GM18519 (cell line): Measurements from ENCODE around the gene CCDC120.

ENCODE experiments used
- ATAC-seq: cut with Tn5 transposase; IDR thresholded peaks from one replicate; pipeline ENCODE4 v1.9.1; 2021; ENCODE audit warnings: mild to moderate bottlenecking, moderate library complexity; ENCODE audit not compliant: unreplicated experiment, low FRiP score

The CCDC120 gene, protein sequence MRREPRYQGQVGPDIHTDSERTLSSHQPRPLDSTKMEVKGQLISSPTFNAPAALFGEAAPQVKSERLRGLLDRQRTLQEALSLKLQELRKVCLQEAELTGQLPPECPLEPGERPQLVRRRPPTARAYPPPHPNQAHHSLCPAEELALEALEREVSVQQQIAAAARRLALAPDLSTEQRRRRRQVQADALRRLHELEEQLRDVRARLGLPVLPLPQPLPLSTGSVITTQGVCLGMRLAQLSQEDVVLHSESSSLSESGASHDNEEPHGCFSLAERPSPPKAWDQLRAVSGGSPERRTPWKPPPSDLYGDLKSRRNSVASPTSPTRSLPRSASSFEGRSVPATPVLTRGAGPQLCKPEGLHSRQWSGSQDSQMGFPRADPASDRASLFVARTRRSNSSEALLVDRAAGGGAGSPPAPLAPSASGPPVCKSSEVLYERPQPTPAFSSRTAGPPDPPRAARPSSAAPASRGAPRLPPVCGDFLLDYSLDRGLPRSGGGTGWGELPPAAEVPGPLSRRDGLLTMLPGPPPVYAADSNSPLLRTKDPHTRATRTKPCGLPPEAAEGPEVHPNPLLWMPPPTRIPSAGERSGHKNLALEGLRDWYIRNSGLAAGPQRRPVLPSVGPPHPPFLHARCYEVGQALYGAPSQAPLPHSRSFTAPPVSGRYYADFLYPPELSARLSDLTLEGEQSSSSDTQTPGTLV

DNA sequence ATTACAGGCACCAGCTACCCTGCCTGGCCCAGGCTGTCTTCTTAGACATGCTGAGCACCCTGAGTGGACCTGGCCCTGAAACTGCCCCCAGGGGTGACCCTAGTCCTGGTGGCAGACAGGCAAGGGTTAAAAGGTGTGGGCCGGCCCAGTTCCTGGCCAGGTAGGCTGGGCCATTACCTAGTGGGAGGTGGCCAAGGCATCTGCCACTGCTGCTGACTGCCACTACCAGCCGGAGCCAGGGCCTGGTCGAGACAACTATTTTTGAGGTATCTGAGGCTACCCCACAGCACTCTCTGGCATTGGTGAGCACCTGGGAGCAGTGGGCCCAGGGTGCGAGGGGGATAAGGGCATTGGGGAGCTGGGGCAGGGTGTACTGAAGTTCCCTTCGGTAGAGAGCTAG, at the start of gene CCDC120:
TSS of gene CCDC120 (plus strand) at position 206 of the 400 bp plus-strand sequence. CDS start 3,043 bp downstream, outside the sequence.
- ATAC-seq: no peak

GRCh38 chrX:49019050-49019449, 39.7 kb upstream of the CCDC120 start:
- ATAC-seq: no peak

DNA sequence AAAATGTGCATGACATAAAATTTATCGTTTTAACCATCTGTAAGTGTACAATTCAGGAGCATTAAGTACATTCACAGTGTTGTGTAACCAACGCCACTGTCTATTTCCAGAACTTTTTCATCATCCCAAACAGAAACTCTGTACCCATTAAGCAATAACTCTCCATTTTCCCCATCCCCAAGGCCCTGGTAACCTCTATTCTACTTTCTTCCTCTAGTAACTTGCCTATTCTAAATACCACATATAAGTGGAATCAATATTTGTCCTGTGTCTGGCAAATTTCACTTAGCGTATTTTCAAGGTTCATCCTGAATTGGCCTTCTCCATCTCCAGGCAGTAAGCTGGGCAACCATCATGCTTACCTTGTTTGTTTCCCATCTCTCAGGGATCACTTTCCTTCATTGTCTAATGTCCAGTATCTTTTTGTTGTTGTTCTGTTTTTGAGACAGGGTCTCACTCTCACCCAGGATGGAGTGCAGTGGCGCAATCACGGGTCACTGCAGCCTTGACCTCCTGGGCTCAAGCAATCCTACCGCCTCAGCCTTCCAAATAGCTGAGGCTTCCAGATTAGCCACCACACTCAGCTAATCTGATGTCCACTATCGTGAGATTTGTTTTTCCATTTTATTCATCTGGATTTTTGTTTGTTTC, 39.1 kb upstream of the CCDC120 start:
- no peak for ATAC-seq

- no peak for ATAC-seq
These were observed 28.9 kb upstream of the CCDC120 start for GRCh38 chrX:49029876-49030275.

DNA sequence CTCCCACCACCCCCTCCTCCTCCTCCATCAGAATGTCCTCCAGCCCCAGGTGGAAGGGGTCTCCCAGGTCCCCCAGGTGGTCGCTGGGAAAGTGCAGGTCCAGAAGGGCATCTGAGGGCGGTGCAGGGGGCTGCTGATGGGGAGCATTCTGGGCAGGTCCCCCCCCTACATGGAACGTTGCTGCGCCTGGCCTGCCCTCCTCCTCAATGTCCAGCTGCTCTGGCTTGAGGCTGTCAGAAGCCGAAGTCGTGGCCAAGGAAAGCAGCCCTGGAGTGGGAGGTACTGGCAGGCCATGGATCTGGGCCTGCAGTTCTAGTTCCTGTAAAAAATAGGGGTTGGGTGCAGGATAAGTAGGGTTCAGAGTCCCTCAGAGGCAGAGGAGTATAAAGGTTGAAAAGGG, 28.5 kb upstream of the CCDC120 start:
- no peak for ATAC-seq

- ATAC-seq: no peak
These were observed 20.8 kb upstream of the CCDC120 start for GRCh38 chrX:49037883-49038475.

DNA sequence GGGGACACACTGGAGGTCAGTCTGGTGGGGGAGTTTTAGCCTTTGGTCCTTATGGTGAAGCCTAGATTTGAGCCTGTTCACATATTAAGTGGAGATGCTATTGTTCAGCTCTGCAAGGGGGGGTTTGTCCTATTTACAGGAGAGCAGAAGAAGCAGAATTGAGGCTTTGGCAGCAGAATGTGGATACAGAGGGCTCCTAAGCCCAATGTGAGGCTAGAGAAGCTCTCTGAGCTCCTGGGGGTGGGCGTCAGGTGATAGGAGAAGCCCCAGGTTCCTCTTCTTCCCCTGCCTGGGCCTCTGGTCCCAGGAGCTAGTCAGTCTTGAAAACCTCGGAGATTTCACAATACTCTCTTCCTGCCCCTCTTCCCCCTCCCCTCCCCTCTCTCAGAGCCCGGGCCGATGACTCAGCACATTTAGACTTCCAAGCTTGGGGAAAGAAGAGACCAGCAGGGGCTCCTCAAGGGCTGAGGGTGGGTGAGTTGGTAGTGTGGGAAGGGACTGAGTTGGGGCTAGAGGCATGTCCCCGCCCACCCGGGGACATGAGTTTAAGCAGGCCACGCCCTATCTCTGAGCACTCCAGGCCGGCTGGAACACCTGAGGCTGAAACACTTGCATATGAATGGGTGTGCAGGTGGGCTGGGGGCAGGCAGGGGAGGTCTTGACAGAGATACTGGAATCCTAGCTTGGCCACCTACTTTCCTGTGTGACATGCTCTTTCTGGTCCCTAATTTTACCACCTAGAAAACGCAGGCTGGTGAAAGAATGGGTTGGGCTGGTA, 19.0 kb upstream of the CCDC120 start:
- no peak for ATAC-seq

GRCh38 chrX:49040376-49040955, 18.3 kb upstream of the CCDC120 start:
- no peak for ATAC-seq

DNA sequence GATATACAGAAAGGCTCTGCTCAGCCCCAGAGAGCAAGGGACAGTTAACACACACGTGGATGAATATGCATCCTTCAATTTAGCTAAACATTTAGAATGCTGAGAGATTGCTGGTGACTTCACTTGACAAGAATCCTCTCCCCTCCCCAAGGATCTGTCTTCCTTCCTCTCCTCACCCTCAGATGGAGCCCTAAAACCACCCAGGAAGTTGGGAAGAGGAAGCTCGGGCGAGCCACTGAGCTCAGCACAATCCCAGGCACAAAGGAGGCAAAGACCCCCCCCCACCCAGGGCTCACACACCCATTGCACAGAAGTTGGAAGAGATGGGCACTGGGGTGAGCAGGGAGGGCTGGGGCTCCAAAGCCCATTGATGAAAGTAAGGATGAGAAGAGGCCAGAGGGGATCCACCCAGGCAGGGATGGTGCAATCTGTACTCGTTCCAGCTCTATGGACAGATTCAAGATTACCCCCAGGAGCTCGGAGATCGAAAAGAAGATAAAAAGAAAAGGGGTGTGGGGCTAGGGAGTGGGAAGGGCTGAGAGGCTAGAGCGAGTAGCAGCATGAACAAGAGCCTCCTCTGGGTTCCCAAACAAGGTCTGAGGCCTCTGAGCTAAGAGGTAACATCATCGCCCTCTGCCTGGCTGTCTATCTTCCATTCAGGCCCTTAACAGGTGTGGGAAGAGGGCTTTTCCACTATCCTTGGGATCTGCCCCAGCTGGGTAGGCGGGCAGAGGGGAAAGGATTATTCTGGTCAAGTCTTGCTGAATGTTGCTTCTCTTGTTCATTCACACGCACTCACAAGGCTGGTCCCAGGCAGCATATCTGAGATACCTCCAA, 16.8 kb upstream of the CCDC120 start:
- no peak for ATAC-seq

DNA sequence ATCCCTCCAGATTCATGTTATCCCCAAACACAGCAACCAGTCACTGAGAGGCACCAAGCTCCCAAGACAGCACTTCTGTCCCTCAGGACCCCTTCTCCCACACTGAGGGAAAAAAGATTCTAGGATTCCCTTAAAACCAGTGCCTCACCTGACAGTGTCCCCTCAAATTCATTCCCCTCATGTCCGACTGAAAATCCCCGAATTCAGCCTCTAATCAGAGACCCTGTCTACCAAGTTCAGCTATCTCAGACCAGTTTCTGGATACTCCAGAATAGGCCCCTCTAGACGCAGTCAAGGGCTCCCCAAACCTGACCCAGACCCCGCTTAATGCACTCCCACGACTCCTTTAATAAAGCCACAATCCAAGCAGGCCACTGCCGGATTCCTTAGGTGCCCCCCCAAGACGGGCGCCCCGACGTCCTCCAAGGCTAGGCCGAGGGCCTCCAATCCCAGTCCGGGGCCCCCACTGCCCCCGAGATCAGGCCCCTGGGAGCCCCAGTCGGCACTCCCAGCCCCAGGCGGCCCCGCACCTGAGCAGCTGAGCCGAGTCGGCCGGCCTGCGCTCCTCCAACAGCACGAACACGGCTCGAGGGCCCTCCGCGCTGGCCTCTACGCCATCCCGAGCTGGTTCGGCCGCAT, 16.1 kb upstream of the CCDC120 start:
- ATAC-seq: no peak

DNA sequence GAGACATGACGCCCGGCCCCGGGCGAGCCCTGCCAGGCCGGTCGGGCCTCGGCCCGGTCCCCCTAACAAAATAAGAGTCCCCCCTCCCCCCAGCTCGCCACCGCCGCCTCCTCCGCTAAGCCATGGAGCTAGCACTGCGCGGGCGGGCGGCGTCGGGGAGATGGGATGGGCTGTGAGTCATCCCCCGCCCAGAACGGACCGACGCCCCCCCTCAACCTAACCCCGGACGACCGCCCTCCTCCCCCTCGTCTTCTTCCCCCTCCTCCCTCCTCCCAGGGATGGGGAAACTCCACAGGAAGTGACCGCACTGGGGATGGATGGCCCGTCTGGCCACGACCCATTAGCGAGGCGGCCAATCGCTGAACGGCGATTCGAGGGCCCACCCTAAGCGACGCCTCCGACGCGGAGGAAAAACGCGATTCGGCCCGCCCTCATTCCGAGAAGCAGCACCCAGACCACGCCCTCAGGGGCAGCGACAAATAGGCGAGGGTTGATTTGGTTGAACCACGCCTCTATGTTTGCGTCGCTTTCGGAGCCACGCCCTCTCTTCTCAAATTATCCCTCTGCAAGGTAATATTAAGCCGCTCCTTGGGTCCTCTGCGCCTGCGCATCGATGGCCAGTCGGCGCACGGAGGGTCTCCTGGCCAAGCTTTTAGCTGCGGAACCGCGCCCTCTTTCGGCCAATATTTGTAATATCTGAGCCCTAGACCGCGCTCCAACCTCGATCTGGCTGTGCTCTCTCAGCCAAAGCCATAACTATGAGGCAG, 15.4 kb upstream of the CCDC120 start, which contains the start of gene TFE3:
TSS of gene TFE3 (minus strand) at position 138 of the 767 bp plus-strand sequence. CDS start at position 7, 131 bp downstream.
- ATAC-seq: peak; percentile 89

DNA sequence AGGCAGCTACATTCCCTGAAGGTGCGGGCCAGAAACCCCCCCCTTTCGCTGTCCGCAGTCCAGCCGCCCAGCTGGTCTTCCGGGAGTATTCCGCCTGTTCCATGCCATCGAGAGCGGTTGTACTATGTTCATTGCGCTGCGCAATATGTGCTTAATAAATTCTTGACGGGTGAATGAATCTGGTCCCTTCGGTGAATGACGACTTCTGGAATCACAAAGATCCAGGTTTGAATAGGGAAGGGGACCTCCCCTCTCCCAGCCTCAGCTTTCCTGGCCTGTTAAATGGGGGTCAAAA, 14.9 kb upstream of the CCDC120 start:
- ATAC-seq: no peak

- no peak for ATAC-seq
These were observed 5.4 kb upstream of the CCDC120 start for GRCh38 chrX:49053223-49054072.

DNA sequence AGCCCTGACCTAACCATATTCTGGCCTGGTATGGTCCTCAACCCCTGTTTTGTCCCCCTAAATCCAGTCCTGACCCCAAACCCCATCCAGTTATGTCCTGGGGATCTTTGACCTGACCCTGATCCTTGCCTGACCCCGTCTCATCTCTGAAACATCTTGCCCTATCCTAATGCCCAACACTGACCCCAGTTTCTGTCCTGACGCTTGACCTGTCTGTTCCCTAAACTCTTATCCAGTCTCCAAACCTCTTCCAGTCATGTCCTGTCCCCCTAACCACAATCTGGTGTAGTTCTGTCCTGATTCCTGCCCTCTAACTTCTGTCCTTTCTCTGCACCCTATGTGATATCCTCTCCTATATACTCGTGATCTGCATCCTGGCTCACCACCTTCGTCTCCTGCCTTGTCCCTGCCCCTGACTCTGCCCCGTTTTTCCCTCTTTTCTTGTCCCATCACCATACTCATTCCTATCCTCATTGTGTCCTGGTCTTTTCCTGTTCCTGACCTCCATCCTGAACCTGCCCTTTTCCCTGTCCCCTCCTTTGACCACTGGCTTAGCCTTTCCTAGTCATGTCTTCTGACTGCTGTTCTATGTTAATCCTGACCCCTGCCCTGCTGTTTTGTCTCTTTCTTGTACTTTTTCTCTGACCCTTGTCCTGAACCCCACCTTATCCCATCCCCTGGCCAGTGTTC, 4.6 kb upstream of the CCDC120 start:
- ATAC-seq: no peak

GRCh38 chrX:49059201-49059600, 402 bp downstream of the CCDC120 start:
- ATAC-seq: no peak

GRCh38 chrX:49059681-49060085, 884 bp downstream of the CCDC120 start:
- no peak for ATAC-seq
